Stimulated activated CD8-positive, alpha-beta memory T cell treated with anti-CD3 and anti-CD28 coated beads, Interleukin-4, amount 100 ng/mL, for 1 hour (primary cell): Measurements from ENCODE around the gene PTGFR.

Experiments used
- DNase-seq, 2 donors: peaks; one replicate each; pipeline ENCODE4 v3.0.0-alpha.2; 2020; ENCODE audit warnings: low read depth in 2 of 2, low spot score in 1 of 2

PTGFR gene

DNA sequence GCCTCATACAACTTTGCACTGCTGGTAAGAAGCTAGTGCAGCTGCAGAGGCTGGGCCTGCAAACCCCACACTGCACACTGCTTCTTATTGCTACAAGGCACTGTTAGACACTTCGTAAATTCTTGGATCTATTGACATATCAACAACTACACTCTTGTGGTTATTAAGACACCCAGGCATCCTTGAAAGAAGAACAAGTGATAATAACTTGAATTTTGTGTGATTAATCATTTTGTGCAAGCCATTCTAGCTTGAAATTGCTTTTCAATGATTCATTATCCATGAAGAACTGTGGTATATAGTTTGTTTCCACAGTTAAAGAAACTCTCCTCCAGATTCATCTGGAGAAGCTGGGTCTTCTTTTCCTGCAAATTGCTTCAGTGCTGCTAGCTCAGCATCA is 95.8 kb downstream of the PTGFR start:
- DNase-seq: no peak

GRCh38 chr1:78587211-78587610 is 96.4 kb downstream of the PTGFR start:
- DNase-seq: no peak
